Left lung (tissue), 10 donors: ENCODE data around the gene CDH9. TPM values are rescaled to one million over a fixed set of nuclear protein-coding genes. Genes with fewer than 3 reads are reported as not detected.

Experiments
- ATAC-seq: fragments of 200-7000 bp; cut with Tn5 transposase; one replicate; pipeline ENCODE4 v1.9.1; 2020; ENCODE audit warnings: moderate library complexity
- DNase-seq, 4 donors: peaks; one replicate each; pipeline ENCODE4 v3.0.0-alpha.2; 2013 to 2020
- H3K27ac ChIP-seq, 2 donors: fragments of 200-600 bp; sonication (generic) in 1 of 2; one replicate each; pipeline versions ENCODE4 v1.5.0 to v1.8.0; 2020 to 2021
- H3K27me3 ChIP-seq, 2 donors: fragments of 200-600 bp; sonication (generic) in 1 of 2; one replicate each; pipeline versions ENCODE4 v1.5.0 to v1.8.0; 2020 to 2021
- H3K36me3 ChIP-seq, 2 donors: fragments of 200-600 bp; sonication (generic) in 1 of 2; one replicate each; pipeline versions ENCODE4 v1.5.0 to v1.8.0; 2020 to 2021
- H3K4me1 ChIP-seq, 2 donors: fragments of 200-600 bp; one replicate each; pipeline ENCODE4 v1.8.0; 2021
- H3K4me3 ChIP-seq, 2 donors: fragments of 200-600 bp; sonication (generic) in 1 of 2; one replicate each; pipeline versions ENCODE4 v1.5.0 to v1.8.0; 2020 to 2021; ENCODE audit warnings: mild to moderate bottlenecking in 1 of 2
- H3K9me3 ChIP-seq, 2 donors: fragments of 200-600 bp; sonication (generic) in 1 of 2; one replicate each; pipeline versions ENCODE4 v1.5.0 to v1.8.0; 2020 to 2021
- intact Hi-C, 2 donors: fragments of 100-400 bp; cut with DNase I; formaldehyde crosslinking; loops; one replicate each; pipeline versions ENCODE4 v1.11.2 to v1.14.2; 2022
- polyA plus RNA-seq, 6 donors: library from polyadenylated mRNA; unstranded; fragments of 120-200 nt; gene quantifications; one replicate each; pipeline ENCODE4 v1.2.1, GENCODE V29; 2013; ENCODE audit not compliant: insufficient read length in 6 of 6
- total RNA-seq, 2 donors: library from RNA; stranded (reverse); fragmentation: NEBNext Ultra II Directional; extraction: Animal tissue kit (Norgen Biotek cat#: 25700); gene quantifications; one replicate each; pipeline ENCODE4 v1.2.1, GENCODE V29; 2021
- TF ChIP-seq, protein P1 (sequence below), 2 donors: fragments of 200-600 bp; sonication (generic) in 1 of 2; IDR thresholded peaks; one replicate each; pipeline versions ENCODE4 v1.5.0 to v1.8.0; 2021; ENCODE audit warnings: antibody characterized with exemption in 2 of 2
- donor health status: DM: no; HTN: yes; CAD: no.
- donor health status: DM: no; HTN: no; CAD: no.

CDH9 gene
- total and polyA plus RNA-seq, 8 donors = 0.09 to 0.20 (median 0.13) TPM; not detected in 4

DNA sequence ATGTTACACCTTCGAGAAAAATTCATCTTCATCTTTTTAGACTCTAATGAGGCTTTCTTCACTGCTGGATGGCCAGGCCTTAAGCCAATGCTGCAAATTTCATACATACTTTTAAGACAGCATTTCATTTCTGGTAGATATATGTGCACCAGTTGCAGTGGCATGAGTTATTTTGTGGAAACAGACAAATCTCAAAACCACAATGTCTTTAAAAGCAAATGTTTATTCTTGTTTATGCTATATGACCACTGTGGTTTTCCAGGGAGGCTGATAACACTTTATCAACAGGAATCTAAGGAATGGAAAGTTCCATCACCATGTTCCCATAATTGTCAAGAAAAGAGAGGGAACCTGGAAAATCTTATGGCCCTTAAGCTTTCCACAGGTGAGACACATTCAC, 27.7 kb downstream of the CDH9 start:
- intact Hi-C loops = no loop called here
- TF ChIP-seq, protein P1, sequence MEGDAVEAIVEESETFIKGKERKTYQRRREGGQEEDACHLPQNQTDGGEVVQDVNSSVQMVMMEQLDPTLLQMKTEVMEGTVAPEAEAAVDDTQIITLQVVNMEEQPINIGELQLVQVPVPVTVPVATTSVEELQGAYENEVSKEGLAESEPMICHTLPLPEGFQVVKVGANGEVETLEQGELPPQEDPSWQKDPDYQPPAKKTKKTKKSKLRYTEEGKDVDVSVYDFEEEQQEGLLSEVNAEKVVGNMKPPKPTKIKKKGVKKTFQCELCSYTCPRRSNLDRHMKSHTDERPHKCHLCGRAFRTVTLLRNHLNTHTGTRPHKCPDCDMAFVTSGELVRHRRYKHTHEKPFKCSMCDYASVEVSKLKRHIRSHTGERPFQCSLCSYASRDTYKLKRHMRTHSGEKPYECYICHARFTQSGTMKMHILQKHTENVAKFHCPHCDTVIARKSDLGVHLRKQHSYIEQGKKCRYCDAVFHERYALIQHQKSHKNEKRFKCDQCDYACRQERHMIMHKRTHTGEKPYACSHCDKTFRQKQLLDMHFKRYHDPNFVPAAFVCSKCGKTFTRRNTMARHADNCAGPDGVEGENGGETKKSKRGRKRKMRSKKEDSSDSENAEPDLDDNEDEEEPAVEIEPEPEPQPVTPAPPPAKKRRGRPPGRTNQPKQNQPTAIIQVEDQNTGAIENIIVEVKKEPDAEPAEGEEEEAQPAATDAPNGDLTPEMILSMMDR (IDR thresholded peaks at IDR 0.05) = no peak
- ATAC-seq = no peak

DNA sequence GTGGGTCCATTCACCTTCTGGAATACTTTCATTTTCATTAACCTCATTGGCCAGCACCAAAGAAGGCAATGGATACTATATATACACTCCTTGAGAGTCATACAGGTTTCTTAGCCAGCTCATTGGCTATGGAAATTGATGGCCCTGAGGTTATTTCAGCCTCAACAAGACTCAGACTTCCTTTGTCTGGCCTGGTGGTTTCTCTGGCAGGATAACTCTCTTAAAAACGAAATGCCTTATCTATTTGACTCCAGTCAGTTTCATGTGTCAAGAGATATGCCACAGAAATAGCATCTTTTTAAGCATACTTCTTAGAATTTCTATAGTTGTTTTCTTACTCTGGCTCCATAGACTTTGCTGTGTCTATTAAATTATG, 28.9 kb downstream of the CDH9 start:
- intact Hi-C loops = no loop called here
- ATAC-seq (no peak), DNase-seq (no peak)
- TF ChIP-seq, protein P1 (IDR thresholded peaks at IDR 0.05) = no peak
- H3K4me1 ChIP-seq = peaks cover 0 to 3% of the 10 kb centered on the region in 2 donors
- no peaks in the 10 kb centered on the region for H3K9me3 ChIP-seq
- H3K36me3 ChIP-seq = no peaks in the 10 kb centered on the region
- no peak overlapping the region for H3K4me3 ChIP-seq
- H3K27ac ChIP-seq = no peak overlapping the region
- no peaks in the 10 kb centered on the region for H3K27me3 ChIP-seq

More for the DNA sequence above, 27.7 kb downstream of the CDH9 start:
- Histone ChIP-seq H3K4me1 (peaks cover 0 to 3% of the 10 kb centered on the region in 2 donors), H3K4me3 (no peak overlapping the region), H3K27me3 (no peaks in the 10 kb centered on the region), H3K27ac (no peak overlapping the region), H3K9me3 (no peaks in the 10 kb centered on the region), H3K36me3 (no peaks in the 10 kb centered on the region)
- no peak for DNase-seq

DNA sequence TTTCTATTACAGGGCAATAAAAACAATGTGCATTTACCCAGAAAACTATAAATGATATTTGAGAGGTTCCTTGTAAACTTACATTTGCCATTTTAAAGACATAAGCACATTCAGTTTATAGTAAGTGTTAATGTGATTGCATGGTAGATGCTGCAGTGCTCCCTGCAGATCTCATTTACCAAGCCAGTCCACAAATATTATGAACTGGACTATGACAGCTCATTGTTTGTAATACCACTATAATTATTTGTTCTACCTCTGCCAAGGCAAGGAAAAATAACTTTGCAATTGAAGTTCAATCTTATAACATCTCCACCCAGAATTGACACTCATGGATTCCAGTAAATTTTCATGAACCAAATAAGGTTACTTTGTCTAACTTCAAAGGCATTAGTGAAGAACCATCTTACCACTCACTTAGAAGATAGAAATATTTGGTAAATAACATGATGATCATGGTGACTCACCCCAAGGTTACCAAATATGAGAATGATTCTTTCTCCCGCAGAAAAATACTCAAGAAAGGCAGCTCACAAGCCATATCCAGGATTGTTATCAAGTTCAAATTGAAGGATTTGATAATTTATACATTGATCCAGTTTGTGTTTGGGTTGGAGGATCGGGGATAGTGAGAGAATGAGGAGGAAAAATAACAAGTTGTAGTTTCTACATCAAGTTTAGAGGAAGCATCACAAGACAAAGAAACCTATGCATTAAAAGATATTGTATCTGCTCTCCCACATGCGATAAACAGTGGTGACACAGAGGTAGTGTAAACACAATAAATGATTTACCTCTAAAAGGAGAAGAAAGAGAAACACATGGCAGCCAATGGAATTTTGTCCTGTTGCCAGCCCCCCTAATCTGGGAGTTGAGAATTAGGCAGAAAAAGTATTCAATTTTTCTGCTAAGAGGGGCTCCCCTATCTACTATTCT, 29.5 kb downstream of the CDH9 start:
- no peak for DNase-seq
- intact Hi-C loops = no loop called here
- Histone ChIP-seq H3K9me3 (no peaks in the 10 kb centered on the region), H3K36me3 (no peaks in the 10 kb centered on the region), H3K4me1 (peaks cover 0 to 3% of the 10 kb centered on the region in 2 donors), H3K27ac (no peak overlapping the region), H3K4me3 (no peak overlapping the region), H3K27me3 (no peaks in the 10 kb centered on the region)
- TF ChIP-seq, protein P1 (IDR thresholded peaks at IDR 0.05) = no peak
- ATAC-seq = no peak

DNA sequence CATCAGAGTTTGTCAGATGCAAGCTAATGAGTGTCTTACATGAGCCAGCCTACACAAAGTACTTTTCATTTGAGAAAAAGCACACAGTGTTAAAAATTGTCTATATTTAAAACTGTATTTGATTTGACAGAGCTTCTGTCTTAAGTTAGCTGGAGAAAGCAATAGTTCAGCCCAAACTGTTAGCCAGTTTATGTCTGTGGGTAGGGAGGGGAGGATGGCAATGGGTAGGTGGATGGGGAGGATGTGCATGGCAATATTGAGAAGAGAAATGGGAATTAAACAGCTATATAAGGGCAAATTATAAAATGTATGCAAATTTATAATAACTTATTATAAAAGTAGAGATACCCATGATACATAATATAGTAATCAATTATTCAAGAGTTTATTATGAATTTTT, 31.3 kb downstream of the CDH9 start:
- intact Hi-C loops = no loop called here
- DNase-seq (no peak), ATAC-seq (no peak)
- H3K4me3 ChIP-seq = no peak overlapping the region
- TF ChIP-seq, protein P1 (IDR thresholded peaks at IDR 0.05) = no peak
- H3K27me3 ChIP-seq = no peaks in the 10 kb centered on the region
- no peaks in the 10 kb centered on the region for H3K36me3 ChIP-seq
- peaks cover 0 to 3% of the 10 kb centered on the region in 2 donors for H3K4me1 ChIP-seq
- H3K9me3 ChIP-seq = no peaks in the 10 kb centered on the region
- no peak overlapping the region for H3K27ac ChIP-seq

DNA sequence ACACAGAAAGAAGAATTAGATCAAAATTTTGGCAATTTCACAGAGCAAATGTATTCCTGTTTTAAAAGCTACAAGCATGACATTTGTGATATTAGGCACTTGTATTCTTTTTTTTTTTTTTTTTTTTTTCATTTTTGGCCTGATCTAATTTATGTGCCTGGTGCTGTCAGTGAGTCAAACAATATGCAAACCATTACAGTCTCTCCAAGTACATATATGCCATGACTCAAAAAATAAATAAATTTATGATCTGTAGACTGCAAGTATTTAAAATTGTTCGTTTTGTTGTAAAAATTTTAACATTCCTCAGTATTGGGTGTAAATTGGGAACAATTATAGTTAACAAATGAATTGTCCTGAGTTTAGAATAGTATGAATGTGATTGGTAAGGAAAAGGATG, 51.4 kb downstream of the CDH9 start:
- ATAC-seq = no peak
- Histone ChIP-seq H3K36me3 (no peaks in the 10 kb centered on the region), H3K4me1 (no peaks in the 10 kb centered on the region), H3K4me3 (no peak overlapping the region), H3K27ac (no peak overlapping the region), H3K9me3 (no peaks in the 10 kb centered on the region), H3K27me3 (no peaks in the 10 kb centered on the region)
- no peak for DNase-seq
- intact Hi-C loops = no loop called here
- TF ChIP-seq, protein P1 (IDR thresholded peaks at IDR 0.05) = no peak
